K562 (cell line): Measurements from ENCODE around the gene NAA10. TPM values are rescaled to one million over a fixed set of nuclear protein-coding genes. Genes with fewer than 3 reads are reported as not detected.

Experiments
- HBP1 ChIP-seq: fragments of 450-650 bp; formaldehyde crosslinking; IDR thresholded peaks from 2 replicates; pipeline ENCODE4 v1.4.0; 2022; ENCODE audit warnings: missing genetic modification characterization
- RBM39 ChIP-seq: fragments of 200-400 bp; formaldehyde crosslinking; optimal IDR thresholded peaks from 2 replicates; pipeline ENCODE3; 2018; ENCODE audit warnings: low read depth, low read length
- ZBTB11 ChIP-seq, 3 experiments: fragments of 200-800 bp in 1 of 3; fragments of 250-450 bp in 1 of 3; fragments of 450-650 bp in 1 of 3; sonication (Bioruptor Pico) in 1 of 3; sonication (Bioruptor generic) in 1 of 3; formaldehyde crosslinking in 1 of 3; IDR thresholded peaks; 2 replicates each; pipeline versions ENCODE4 v1.6.1 to v1.8.0; 2016 to 2022; ENCODE audit warnings: mild to moderate bottlenecking in 2 of 3, missing genetic modification characterization in 2 of 3, missing compliant biosample characterization in 1 of 3, moderate library complexity in 1 of 3
- ZNF41 ChIP-seq: fragments of 250-450 bp; sonication (Bioruptor Pico); conservative IDR thresholded peaks from 2 replicates; pipeline ENCODE4 v1.4.0; 2020; ENCODE audit warnings: mild to moderate bottlenecking
- ZNF57 ChIP-seq: fragments of 450-650 bp; formaldehyde crosslinking; IDR thresholded peaks from 2 replicates; pipeline ENCODE4 v1.4.0; 2020; ENCODE audit warnings: mild to moderate bottlenecking, moderate library complexity
- polyA plus RNA-seq, 8 experiments: library from polyadenylated mRNA; depleted of rRNA in 4 of 8; stranded (reverse) in 5 of 8; unstranded in 3 of 8; fragments of >200 nt; fragmentation: Nextera tagmentation in 2 of 8; fragmentation: Illumina TruSeq in 1 of 8; extraction: Ambion mirVana in 2 of 8; extraction: Trizol in 1 of 8; gene quantifications; 2 replicates each; pipeline versions ENCODE4 v1.2.1 to v1.2.3, GENCODE V29; 2011 to 2014; ENCODE audit warnings: inconsistent platforms in 1 of 8, missing spikeins in 1 of 8
- total RNA-seq, 7 experiments: library from RNA; depleted of rRNA in 6 of 7; stranded (reverse); fragments of >200 nt in 6 of 7; fragmentation: Illumina TruSeq in 2 of 7; extraction: Trizol in 2 of 7; gene quantifications; 2 replicates each; pipeline versions ENCODE4 v1.2.1 to v1.2.3, GENCODE V29; 2011 to 2021; ENCODE audit warnings: low replicate concordance in 1 of 7
- TF ChIP-seq, protein P1 (sequence below): fragments of 450-650 bp; formaldehyde crosslinking; IDR thresholded peaks from 2 replicates; pipeline ENCODE4 v1.4.0; 2020; ENCODE audit warnings: mild to moderate bottlenecking, moderate library complexity

NAA10 gene
- total and polyA plus RNA-seq, 9 of the 15 experiments (the other 6 are each of a cell fraction or from before 2014, with no cell fraction given): 11.1 to 250 (median 134) TPM

GRCh38 chrX:153900831-153901752, 33.7 kb downstream of the NAA10 start (continued):
- TF ChIP-seq RBM39: no peak
- no peak for TF ChIP-seq ZNF57 (CRISPR knock-in tag)
- TF ChIP-seq ZBTB11 (CRISPR knock-in tag; IDR thresholded peaks at IDR 0.05): peak in 1 of 3 experiments; percentile 71; a peak in 2 of 6 replicates
- TF ChIP-seq HBP1 (CRISPR knock-in tag): peak; percentile 90
- no peak for TF ChIP-seq ZNF41 (CRISPR knock-in tag)
- TF ChIP-seq, protein P1, sequence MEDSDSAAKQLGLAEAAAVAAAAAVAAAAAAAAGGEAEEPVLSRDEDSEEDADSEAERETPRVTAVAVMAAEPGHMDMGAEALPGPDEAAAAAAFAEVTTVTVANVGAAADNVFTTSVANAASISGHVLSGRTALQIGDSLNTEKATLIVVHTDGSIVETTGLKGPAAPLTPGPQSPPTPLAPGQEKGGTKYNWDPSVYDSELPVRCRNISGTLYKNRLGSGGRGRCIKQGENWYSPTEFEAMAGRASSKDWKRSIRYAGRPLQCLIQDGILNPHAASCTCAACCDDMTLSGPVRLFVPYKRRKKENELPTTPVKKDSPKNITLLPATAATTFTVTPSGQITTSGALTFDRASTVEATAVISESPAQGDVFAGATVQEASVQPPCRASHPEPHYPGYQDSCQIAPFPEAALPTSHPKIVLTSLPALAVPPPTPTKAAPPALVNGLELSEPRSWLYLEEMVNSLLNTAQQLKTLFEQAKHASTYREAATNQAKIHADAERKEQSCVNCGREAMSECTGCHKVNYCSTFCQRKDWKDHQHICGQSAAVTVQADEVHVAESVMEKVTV (CRISPR knock-in tag): no peak
